WTC11 (cell line): Measurements from ENCODE around the gene WNT2.

ENCODE experiments used
- ATF3 ChIP-seq: sonication (generic); formaldehyde crosslinking; conservative IDR thresholded peaks from 2 replicates; pipeline ENCODE4 v1.8.1; 2022; ENCODE audit warnings: mild to moderate bottlenecking, missing genetic modification reagents
- CREM ChIP-seq: sonication (generic); formaldehyde crosslinking; IDR thresholded peaks from 2 replicates; pipeline ENCODE4 v1.8.1; 2022; ENCODE audit warnings: mild to moderate bottlenecking, missing genetic modification reagents, moderate library complexity
- CTCF ChIP-seq: fragments of 200-600 bp; IDR thresholded peaks from 2 replicates; pipeline ENCODE4 v1.8.0; 2022; ENCODE audit warnings: antibody characterized with exemption
- ERG ChIP-seq: fragments of 250-450 bp; sonication (Bioruptor Pico); IDR thresholded peaks from 2 replicates; pipeline ENCODE4 v1.8.0; 2021; ENCODE audit warnings: mild to moderate bottlenecking
- GABPB1 ChIP-seq: sonication (generic); formaldehyde crosslinking; IDR thresholded peaks from 2 replicates; pipeline ENCODE4 v1.8.1; 2023; ENCODE audit warnings: mild to moderate bottlenecking, missing genetic modification reagents
- JUN ChIP-seq: sonication (generic); formaldehyde crosslinking; IDR thresholded peaks from 2 replicates; pipeline ENCODE4 v1.8.0; 2023; ENCODE audit warnings: mild to moderate bottlenecking, missing genetic modification reagents
- MLX ChIP-seq: sonication (generic); formaldehyde crosslinking; IDR thresholded peaks from 2 replicates; pipeline ENCODE4 v1.8.1; 2023; ENCODE audit warnings: mild to moderate bottlenecking, missing genetic modification reagents, moderate library complexity
- OVOL2 ChIP-seq: fragments of 250-450 bp; sonication (Bioruptor Pico); IDR thresholded peaks from 2 replicates; pipeline ENCODE4 v1.9.0; 2021; ENCODE audit warnings: mild to moderate bottlenecking, borderline replicate concordance
- PRRX2 ChIP-seq: fragments of 250-450 bp; sonication (Bioruptor Pico); IDR thresholded peaks from 2 replicates; pipeline ENCODE4 v1.8.0; 2021; ENCODE audit warnings: mild to moderate bottlenecking
- RORB ChIP-seq: fragments of 250-450 bp; sonication (Bioruptor Pico); IDR thresholded peaks from 2 replicates; pipeline ENCODE4 v1.9.0; 2021; ENCODE audit warnings: mild to moderate bottlenecking
- TEAD4 ChIP-seq: sonication (generic); formaldehyde crosslinking; IDR thresholded peaks from 2 replicates; pipeline ENCODE4 v1.8.0; 2022; ENCODE audit warnings: mild to moderate bottlenecking, missing genetic modification reagents
- ZBTB21 ChIP-seq: sonication (generic); formaldehyde crosslinking; IDR thresholded peaks from 2 replicates; pipeline ENCODE4 v1.8.1; 2023; ENCODE audit warnings: mild to moderate bottlenecking, missing genetic modification reagents, borderline replicate concordance

GRCh38 chr7:117283779-117284178 is 39.1 kb downstream of the WNT2 start:
- TF ChIP-seq CREM (CRISPR knock-in tag) (no peak), OVOL2 (no peak), GABPB1 (CRISPR knock-in tag) (no peak), CTCF (no peak), ZBTB21 (no peak), RORB (CRISPR knock-in tag) (no peak), MLX (no peak), TEAD4 (CRISPR knock-in tag) (no peak), PRRX2 (CRISPR knock-in tag) (no peak), JUN (no peak), ATF3 (CRISPR knock-in tag) (no peak), ERG (CRISPR knock-in tag) (no peak)
